ENCODE data around the gene HEMK1.

DNA sequence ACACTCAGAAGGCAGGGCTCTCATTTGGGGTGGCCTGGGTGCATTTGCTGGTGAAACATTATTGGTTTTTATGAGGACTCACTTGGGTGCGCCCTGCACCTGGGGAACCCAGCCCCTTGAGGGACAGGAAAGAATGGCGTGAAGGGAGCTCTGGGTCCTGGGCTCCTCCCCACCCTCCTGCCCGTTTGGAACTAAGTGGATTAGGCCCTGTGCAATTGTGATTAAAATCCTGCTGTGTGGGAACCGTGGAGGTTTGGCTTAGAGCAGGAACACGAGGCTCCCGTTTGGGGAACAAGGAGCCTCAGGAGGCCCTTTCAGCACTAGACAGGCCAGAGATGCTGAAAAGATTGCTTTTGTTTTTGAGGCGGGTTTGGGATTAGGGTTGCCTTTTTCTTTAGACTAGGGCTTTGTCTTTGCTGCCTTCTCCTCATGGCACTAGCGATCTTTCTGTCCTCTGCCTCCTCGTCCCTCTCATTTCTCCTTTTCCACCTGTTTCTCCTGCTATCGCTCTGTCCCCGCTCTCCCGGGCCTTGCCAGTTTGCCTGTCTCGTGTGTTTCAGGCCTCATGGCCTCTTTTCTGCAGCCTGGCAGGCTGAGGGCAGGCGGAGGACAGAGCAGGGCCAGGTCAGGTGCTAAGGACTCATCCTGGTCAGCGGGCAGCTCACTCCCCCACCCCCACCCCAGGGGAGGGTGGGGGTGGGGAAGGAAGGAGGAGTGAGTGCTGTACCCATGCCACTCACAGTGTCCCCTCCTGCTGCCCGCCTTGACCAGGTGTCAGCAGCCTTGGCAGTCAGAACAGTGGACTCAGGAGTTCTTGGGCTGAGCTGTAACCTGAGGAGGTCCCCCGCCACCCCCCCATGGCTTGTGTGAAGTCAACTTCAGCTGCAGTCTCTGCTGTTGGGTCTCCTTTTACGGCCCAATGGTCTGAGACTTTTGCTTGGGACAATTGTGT, 56.2 kb downstream of the HEMK1 start:
- TF ChIP-seq CTCF (IDR thresholded peaks at IDR 0.05) = no peak
- no peak for TF ChIP-seq EP300 (IDR thresholded peaks at IDR 0.05)

Measured in esophagus muscularis mucosa (tissue), 3 donors.